Transverse colon (tissue), 4 donors: Measurements from ENCODE around the gene STARD10. TPM values are rescaled to one million over a fixed set of nuclear protein-coding genes. Genes with fewer than 3 reads are reported as not detected.

Experiments
- DNase-seq: peaks from one replicate; pipeline ENCODE4 v3.0.0-alpha.2; 2019
- H3K27ac ChIP-seq, 4 donors: fragments of 200-600 bp; sonication (generic); 2 replicates each; pipeline ENCODE4 v1.5.1; 2016 to 2018; ENCODE audit warnings: inconsistent platforms in 4 of 4
- H3K27me3 ChIP-seq: fragments of 200-600 bp; sonication (generic); 2 replicates; pipeline ENCODE4 v1.5.1; 2017; ENCODE audit warnings: inconsistent platforms
- H3K36me3 ChIP-seq, 4 donors: fragments of 200-600 bp; sonication (generic); 2 replicates each; pipeline ENCODE4 v1.5.1; 2017 to 2019; ENCODE audit warnings: inconsistent platforms in 4 of 4
- H3K4me1 ChIP-seq, 4 donors: fragments of 200-600 bp; sonication (generic); 2 replicates each; pipeline ENCODE4 v1.5.1; 2017 to 2020; ENCODE audit warnings: inconsistent platforms in 4 of 4
- H3K4me3 ChIP-seq, 4 donors: fragments of 200-600 bp; sonication (generic); 1 replicate in 1 of 4; 2 replicates in 3 of 4; pipeline versions ENCODE4 v1.5.1 to v1.6.1; 2017 to 2019; ENCODE audit warnings: inconsistent platforms in 4 of 4
- H3K9me3 ChIP-seq, 2 donors: fragments of 200-600 bp; sonication (generic); 2 replicates each; pipeline ENCODE4 v1.5.1; 2017 to 2019; ENCODE audit warnings: inconsistent platforms in 2 of 2
- CTCF ChIP-seq, 5 experiments: fragments of 200-600 bp in 3 of 5; fragments of 450-650 bp in 2 of 5; sonication (generic) in 3 of 5; IDR thresholded peaks; 1 replicate in 2 of 5; 2 replicates in 3 of 5; pipeline ENCODE4 v1.5.1; 2016 to 2017; ENCODE audit warnings: antibody characterized with exemption in 5 of 5, inconsistent platforms in 3 of 5, mild to moderate bottlenecking in 2 of 5, moderate library complexity in 1 of 5
- EP300 ChIP-seq: sonication (generic); formaldehyde crosslinking; IDR thresholded peaks from one replicate; pipeline ENCODE4 v1.6.1; 2017; ENCODE audit warnings: antibody characterized with exemption, low read depth
- POLR2A ChIP-seq: fragments of 450-650 bp; IDR thresholded peaks from one replicate; pipeline ENCODE4 v1.6.1; 2016; ENCODE audit warnings: antibody characterized with exemption, mild to moderate bottlenecking, moderate library complexity
- POLR2AphosphoS5 ChIP-seq, 3 donors: sonication (generic); formaldehyde crosslinking; IDR thresholded peaks; one replicate each; pipeline ENCODE4 v1.6.1; 2016; ENCODE audit warnings: antibody characterized with exemption in 3 of 3
- WGBS, 2 donors: methylation state at CpG; one replicate each; pipeline ENCODE4 v1.1.5; 2018; ENCODE audit warnings: low coverage in 1 of 2; 5-methylcytosine and 5-hydroxymethylcytosine counted together
- in situ Hi-C, 4 donors: fragments of 200-750 bp; cut with MboI; loops; one replicate each; pipeline versions ENCODE4 v1.15.0 to v1.15.1; 2017; ENCODE audit warnings: low sequenced_read_pairs in 3 of 4, low pct_ligation_motif_present in 1 of 4, low pct_unique_long_range_greater_than_20kb in 1 of 4
- intact Hi-C: fragments of 100-400 bp; cut with DNase I; formaldehyde crosslinking; loops from one replicate; pipeline ENCODE4 v1.15.1; 2023; ENCODE audit warnings: low total_unique reads
- total RNA-seq, 4 donors: library from RNA; depleted of rRNA; stranded (reverse); fragments of >200 nt; gene quantifications; one replicate each; pipeline ENCODE4 v1.1.0, GENCODE V29; 2016

STARD10 gene
- total RNA-seq, 4 donors from 2014 or later = 82.7 to 714 (median 225) TPM

- H3K27me3 ChIP-seq = no peaks in the 10 kb centered on the region
- H3K27ac ChIP-seq = no peak overlapping the region
- peak; percentile 50 for DNase-seq
- TF ChIP-seq EP300 (no peak), POLR2A (no peak), CTCF (IDR thresholded peaks at IDR 0.05) (no peak), POLR2AphosphoS5 (IDR thresholded peaks at IDR 0.05) (no peak)
- H3K9me3 ChIP-seq = no peaks in the 10 kb centered on the region
- intact Hi-C loops = no loop called here
- peaks cover 0 to 27% (median 13%) of the 10 kb centered on the region in 4 donors for H3K36me3 ChIP-seq
- H3K4me3 ChIP-seq = no peak overlapping the region
- peaks cover 0 to 16% (median 6%) of the 10 kb centered on the region in 4 donors for H3K4me1 ChIP-seq
- in situ Hi-C loops = no loop called here
- WGBS, 2 donors = 45 to 76% methylated on average over 5 to 26 of the region's 26 CpGs
Observed at GRCh38 chr11:72712168-72712751, 81.6 kb downstream of the STARD10 start.

GRCh38 chr11:72711141-72711540 is 82.7 kb downstream of the STARD10 start:
- in situ Hi-C loops = no loop called here
- WGBS, 2 donors = 90% methylated on average over 9 of the region's 9 CpGs; no CpG with 5 or more reads in 1 of the 2 donors

GRCh38 chr11:72710278-72710677 is 83.6 kb downstream of the STARD10 start:
- WGBS, 2 donors = 98% methylated on average over 7 of the region's 11 CpGs; no CpG with 5 or more reads in 1 of the 2 donors
- TF ChIP-seq EP300 (no peak), POLR2A (no peak), POLR2AphosphoS5 (IDR thresholded peaks at IDR 0.05) (no peak), CTCF (IDR thresholded peaks at IDR 0.05) (no peak)
- H3K27ac ChIP-seq = no peak overlapping the region
- peaks cover 0 to 44% (median 14%) of the 10 kb centered on the region in 4 donors for H3K36me3 ChIP-seq
- H3K4me1 ChIP-seq = peaks cover 0 to 7% (median 6%) of the 10 kb centered on the region in 4 donors
- DNase-seq = no peak
- intact Hi-C loops (no loop called here), in situ Hi-C loops (no loop called here)
- H3K4me3 ChIP-seq = no peak overlapping the region
- no peaks in the 10 kb centered on the region for H3K27me3 ChIP-seq
- no peaks in the 10 kb centered on the region for H3K9me3 ChIP-seq

More at GRCh38 chr11:72711141-72711540, 82.7 kb downstream of the STARD10 start:
- Histone ChIP-seq H3K27me3 (no peaks in the 10 kb centered on the region), H3K36me3 (peaks cover 0 to 38% (median 14%) of the 10 kb centered on the region in 4 donors), H3K4me3 (no peak overlapping the region), H3K9me3 (no peaks in the 10 kb centered on the region), H3K4me1 (peaks cover 0 to 7% (median 6%) of the 10 kb centered on the region in 4 donors), H3K27ac (no peak overlapping the region)
- intact Hi-C loops = no loop called here
- TF ChIP-seq POLR2A (no peak), POLR2AphosphoS5 (IDR thresholded peaks at IDR 0.05) (no peak), EP300 (no peak), CTCF (IDR thresholded peaks at IDR 0.05) (no peak)
- no peak for DNase-seq

- no peak overlapping the region for H3K27ac ChIP-seq
- H3K27me3 ChIP-seq = no peaks in the 10 kb centered on the region
- intact Hi-C loops = loop anchor here (5.0 kb wide), 1 partner anchor 1142 kb away; the partner anchor contains the start of gene KRTAP5-10
- H3K4me3 ChIP-seq = no peak overlapping the region
- no peaks in the 10 kb centered on the region for H3K9me3 ChIP-seq
- no peak for DNase-seq
- WGBS, 2 donors = 95 to 96% methylated on average over 3 to 20 of the region's 20 CpGs
- TF ChIP-seq CTCF (IDR thresholded peaks at IDR 0.05) (no peak), EP300 (no peak), POLR2A (no peak), POLR2AphosphoS5 (IDR thresholded peaks at IDR 0.05) (no peak)
- peaks cover 0 to 44% (median 14%) of the 10 kb centered on the region in 4 donors for H3K36me3 ChIP-seq
- in situ Hi-C loops = no loop called here
- peaks cover 0 to 7% (median 6%) of the 10 kb centered on the region in 4 donors for H3K4me1 ChIP-seq
Observed at GRCh38 chr11:72709478-72710238, 84.2 kb downstream of the STARD10 start.
